ENCODE measurements around the gene CD209.
"Not testable (repeated sequence)": the region's sequence is repeated elsewhere in the genome, so short reads cannot be mapped to it uniquely, and the experiment has no call there.

Gene CD209

DNA sequence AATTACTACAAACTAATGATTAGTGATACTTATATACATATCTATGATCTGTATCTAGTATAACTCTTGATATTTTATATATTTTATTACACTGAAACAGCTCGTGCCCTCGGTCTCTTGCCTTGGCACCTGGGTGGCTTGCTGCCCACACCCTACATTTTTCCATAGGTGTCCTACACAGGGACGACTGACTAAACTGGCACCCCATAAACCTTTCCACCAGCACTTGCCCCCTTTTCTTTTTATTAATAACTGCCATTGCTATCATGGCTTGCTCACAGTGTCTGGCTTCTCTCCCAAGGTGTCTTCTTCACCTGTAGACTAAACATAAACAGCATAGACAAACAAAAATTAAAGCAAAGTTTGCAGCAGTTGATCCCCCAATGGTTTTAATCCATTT lies 46.2 kb upstream of the CD209 start:
- H3K9me3 ChIP-seq (ENCODE audit: control insufficient read depth, insufficient read depth, low read depth, low read length), result no peaks in the 10 kb centered on the region
- H3K36me3 ChIP-seq (ENCODE audit: control insufficient read depth in 2 of 2, insufficient read depth in 1 of 2, low read length in 2 of 2), result no peaks in the 10 kb centered on the region
- H3K4me1 ChIP-seq (ENCODE audit: control insufficient read depth, insufficient read depth, low read length), result no peaks in the 10 kb centered on the region
- H3K27ac ChIP-seq (ENCODE audit: extremely low read depth, low read depth, low read length), result no peak overlapping the region
- TF ChIP-seq ZNF423 (tag by site-specific recombination; IDR thresholded peaks at IDR 0.05) (no peak), ZNF202 (tag by site-specific recombination; IDR thresholded peaks at IDR 0.05; ENCODE audit: borderline replicate concordance) (no peak), ZNF658 (tag by site-specific recombination; IDR thresholded peaks at IDR 0.05) (no peak), ZNF654 (tag by site-specific recombination; IDR thresholded peaks at IDR 0.05; ENCODE audit: low read depth) (no peak), ZNF132 (tag by site-specific recombination; IDR thresholded peaks at IDR 0.05; ENCODE audit: borderline replicate concordance) (no peak), ZNF311 (tag by site-specific recombination; IDR thresholded peaks at IDR 0.05; ENCODE audit: borderline replicate concordance) (no peak), ZNF350 (tag by site-specific recombination; IDR thresholded peaks at IDR 0.05) (no peak)
- CTCF ChIA-PET, result no interaction called here
- no peak overlapping the region for H3K4me3 ChIP-seq (ENCODE audit: low read depth, low read length)
- POLR2A ChIA-PET, result no interaction called here

DNA sequence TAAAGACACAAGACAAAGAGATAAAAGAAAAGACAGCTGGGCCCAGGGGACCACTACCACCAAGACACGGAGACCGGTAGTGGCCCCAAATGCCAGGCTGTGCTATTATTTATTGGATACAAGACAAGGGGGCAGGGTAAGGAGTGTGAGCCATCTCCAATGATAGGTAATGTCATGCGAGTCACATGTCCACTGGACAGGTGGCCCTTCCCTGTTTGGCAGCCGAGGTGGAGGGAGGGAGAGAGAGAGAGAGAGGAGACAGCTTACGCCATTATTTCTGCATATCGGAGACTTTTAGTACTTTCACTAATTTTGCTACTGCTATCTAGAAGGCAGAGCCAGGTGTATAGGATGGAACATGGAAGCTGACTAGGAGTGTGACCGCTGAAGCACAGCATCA lies 45.4 kb upstream of the CD209 start:
- POLR2A ChIA-PET; H3K4me1 ChIP-seq (ENCODE audit: control insufficient read depth, insufficient read depth, low read length); H3K4me3 ChIP-seq (ENCODE audit: low read depth, low read length); H3K9me3 ChIP-seq (ENCODE audit: control insufficient read depth, insufficient read depth, low read depth, low read length); H3K27ac ChIP-seq (ENCODE audit: extremely low read depth, low read depth, low read length); H3K36me3 ChIP-seq (ENCODE audit: control insufficient read depth in 2 of 2, insufficient read depth in 1 of 2, low read length in 2 of 2): not testable (repeated sequence)
- CTCF ChIA-PET, result interaction anchor here (0.7 kb wide), 1 partner anchor 11 kb away, joined by 3 read pairs; no protein-coding TSS in a partner anchor

DNA sequence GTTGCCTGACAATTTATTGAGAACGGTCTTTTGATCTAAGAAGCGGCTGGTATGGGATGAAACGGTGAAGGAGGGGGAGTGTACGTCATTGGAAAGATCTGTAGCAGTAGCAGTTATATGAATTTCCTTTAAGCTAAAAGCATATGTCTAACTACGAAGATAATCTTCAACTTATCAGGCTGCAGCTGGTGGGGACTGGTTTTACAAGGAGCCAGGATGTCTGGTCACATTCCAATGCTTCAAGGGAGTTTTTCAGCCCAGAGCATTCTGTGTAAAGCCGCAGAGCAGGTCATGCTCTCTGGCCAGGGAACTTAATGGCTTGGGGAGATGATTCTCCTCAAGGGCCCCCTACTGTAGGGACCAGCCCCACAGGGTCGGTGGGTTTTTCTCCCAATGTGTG lies 44.9 kb upstream of the CD209 start:
- Histone ChIP-seq H3K4me3 (ENCODE audit: low read depth, low read length) (no peak overlapping the region), H3K27ac (ENCODE audit: extremely low read depth, low read depth, low read length) (no peak overlapping the region), H3K4me1 (ENCODE audit: control insufficient read depth, insufficient read depth, low read length) (no peaks in the 10 kb centered on the region), H3K36me3 (ENCODE audit: control insufficient read depth in 2 of 2, insufficient read depth in 1 of 2, low read length in 2 of 2) (no peaks in the 10 kb centered on the region), H3K9me3 (ENCODE audit: control insufficient read depth, insufficient read depth, low read depth, low read length) (no peaks in the 10 kb centered on the region)
- CTCF ChIA-PET, result interaction anchor here (0.7 kb wide), 1 partner anchor 10 kb away, joined by 3 read pairs; no protein-coding TSS in a partner anchor
- no peak for TF ChIP-seq PRDM1 (tag by site-specific recombination; IDR thresholded peaks at IDR 0.05)
- no peak for TF ChIP-seq ZFP41 (tag by site-specific recombination; IDR thresholded peaks at IDR 0.05; ENCODE audit: borderline replicate concordance)
- TF ChIP-seq ZNF510 (tag by site-specific recombination; IDR thresholded peaks at IDR 0.05; ENCODE audit: insufficient replicate concordance), result no peak
- no peak for TF ChIP-seq ZNF555 (tag by site-specific recombination; conservative IDR thresholded peaks at IDR 0.05)
- no peak for TF ChIP-seq ZNF571 (tag by site-specific recombination; IDR thresholded peaks at IDR 0.05)
- POLR2A ChIA-PET, result no interaction called here

DNA sequence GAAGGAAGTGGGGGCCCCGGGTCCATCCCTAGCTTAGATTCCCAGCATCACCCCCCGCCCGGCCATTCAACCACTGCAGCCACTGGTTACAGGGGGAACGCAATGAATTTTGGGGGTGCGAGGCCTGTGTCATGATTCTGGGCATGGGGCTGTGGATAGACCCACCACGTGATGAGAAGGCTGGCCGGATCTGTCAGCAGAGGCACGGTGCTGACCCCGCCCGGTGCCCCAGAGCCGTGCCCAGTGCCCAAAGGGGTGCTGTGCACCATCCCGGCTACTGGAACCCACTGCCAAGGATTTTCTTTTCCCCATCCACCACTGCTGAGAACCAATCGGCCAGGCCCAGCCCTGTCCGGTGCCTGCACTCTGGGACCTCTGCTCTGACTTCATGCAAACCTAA lies 43.1 kb upstream of the CD209 start:
- no peaks in the 10 kb centered on the region for H3K9me3 ChIP-seq (ENCODE audit: control insufficient read depth, insufficient read depth, low read depth, low read length)
- no peaks in the 10 kb centered on the region for H3K36me3 ChIP-seq (ENCODE audit: control insufficient read depth in 2 of 2, insufficient read depth in 1 of 2, low read length in 2 of 2)
- POLR2A ChIA-PET, result no interaction called here
- no peak overlapping the region for H3K27ac ChIP-seq (ENCODE audit: extremely low read depth, low read depth, low read length)
- no peak overlapping the region for H3K4me3 ChIP-seq (ENCODE audit: low read depth, low read length)
- H3K4me1 ChIP-seq (ENCODE audit: control insufficient read depth, insufficient read depth, low read length), result no peaks in the 10 kb centered on the region
- CTCF ChIA-PET, result interaction anchor here (1.0 to 1.1 kb wide), 2 partner anchors 9 kb away, joined by 3 to 5 read pairs; no protein-coding TSS in a partner anchor
- TF ChIP-seq ZNF155 (tag by site-specific recombination; IDR thresholded peaks at IDR 0.05) (no peak), ZNF394 (tag by site-specific recombination; IDR thresholded peaks at IDR 0.05; ENCODE audit: borderline replicate concordance) (no peak), ZNF701 (tag by site-specific recombination; IDR thresholded peaks at IDR 0.05) (no peak), ZNF707 (tag by site-specific recombination; IDR thresholded peaks at IDR 0.05) (no peak), SCRT2 (tag by site-specific recombination; IDR thresholded peaks at IDR 0.05) (no peak), ZNF138 (tag by site-specific recombination; IDR thresholded peaks at IDR 0.05; ENCODE audit: borderline replicate concordance) (no peak), ZSCAN16 (tag by site-specific recombination; IDR thresholded peaks at IDR 0.05) (no peak), ZNF654 (tag by site-specific recombination; IDR thresholded peaks at IDR 0.05; ENCODE audit: low read depth) (no peak)
- TF ChIP-seq, protein P1, sequence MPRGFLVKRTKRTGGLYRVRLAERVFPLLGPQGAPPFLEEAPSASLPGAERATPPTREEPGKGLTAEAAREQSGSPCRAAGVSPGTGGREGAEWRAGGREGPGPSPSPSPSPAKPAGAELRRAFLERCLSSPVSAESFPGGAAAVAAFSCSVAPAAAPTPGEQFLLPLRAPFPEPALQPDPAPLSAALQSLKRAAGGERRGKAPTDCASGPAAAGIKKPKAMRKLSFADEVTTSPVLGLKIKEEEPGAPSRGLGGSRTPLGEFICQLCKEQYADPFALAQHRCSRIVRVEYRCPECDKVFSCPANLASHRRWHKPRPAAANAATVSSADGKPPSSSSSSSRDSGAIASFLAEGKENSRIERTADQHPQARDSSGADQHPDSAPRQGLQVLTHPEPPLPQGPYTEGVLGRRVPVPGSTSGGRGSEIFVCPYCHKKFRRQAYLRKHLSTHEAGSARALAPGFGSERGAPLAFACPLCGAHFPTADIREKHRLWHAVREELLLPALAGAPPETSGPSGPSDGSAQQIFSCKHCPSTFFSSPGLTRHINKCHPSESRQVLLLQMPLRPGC (tag by site-specific recombination; IDR thresholded peaks at IDR 0.05), result no peak
- TF ChIP-seq, protein P2, sequence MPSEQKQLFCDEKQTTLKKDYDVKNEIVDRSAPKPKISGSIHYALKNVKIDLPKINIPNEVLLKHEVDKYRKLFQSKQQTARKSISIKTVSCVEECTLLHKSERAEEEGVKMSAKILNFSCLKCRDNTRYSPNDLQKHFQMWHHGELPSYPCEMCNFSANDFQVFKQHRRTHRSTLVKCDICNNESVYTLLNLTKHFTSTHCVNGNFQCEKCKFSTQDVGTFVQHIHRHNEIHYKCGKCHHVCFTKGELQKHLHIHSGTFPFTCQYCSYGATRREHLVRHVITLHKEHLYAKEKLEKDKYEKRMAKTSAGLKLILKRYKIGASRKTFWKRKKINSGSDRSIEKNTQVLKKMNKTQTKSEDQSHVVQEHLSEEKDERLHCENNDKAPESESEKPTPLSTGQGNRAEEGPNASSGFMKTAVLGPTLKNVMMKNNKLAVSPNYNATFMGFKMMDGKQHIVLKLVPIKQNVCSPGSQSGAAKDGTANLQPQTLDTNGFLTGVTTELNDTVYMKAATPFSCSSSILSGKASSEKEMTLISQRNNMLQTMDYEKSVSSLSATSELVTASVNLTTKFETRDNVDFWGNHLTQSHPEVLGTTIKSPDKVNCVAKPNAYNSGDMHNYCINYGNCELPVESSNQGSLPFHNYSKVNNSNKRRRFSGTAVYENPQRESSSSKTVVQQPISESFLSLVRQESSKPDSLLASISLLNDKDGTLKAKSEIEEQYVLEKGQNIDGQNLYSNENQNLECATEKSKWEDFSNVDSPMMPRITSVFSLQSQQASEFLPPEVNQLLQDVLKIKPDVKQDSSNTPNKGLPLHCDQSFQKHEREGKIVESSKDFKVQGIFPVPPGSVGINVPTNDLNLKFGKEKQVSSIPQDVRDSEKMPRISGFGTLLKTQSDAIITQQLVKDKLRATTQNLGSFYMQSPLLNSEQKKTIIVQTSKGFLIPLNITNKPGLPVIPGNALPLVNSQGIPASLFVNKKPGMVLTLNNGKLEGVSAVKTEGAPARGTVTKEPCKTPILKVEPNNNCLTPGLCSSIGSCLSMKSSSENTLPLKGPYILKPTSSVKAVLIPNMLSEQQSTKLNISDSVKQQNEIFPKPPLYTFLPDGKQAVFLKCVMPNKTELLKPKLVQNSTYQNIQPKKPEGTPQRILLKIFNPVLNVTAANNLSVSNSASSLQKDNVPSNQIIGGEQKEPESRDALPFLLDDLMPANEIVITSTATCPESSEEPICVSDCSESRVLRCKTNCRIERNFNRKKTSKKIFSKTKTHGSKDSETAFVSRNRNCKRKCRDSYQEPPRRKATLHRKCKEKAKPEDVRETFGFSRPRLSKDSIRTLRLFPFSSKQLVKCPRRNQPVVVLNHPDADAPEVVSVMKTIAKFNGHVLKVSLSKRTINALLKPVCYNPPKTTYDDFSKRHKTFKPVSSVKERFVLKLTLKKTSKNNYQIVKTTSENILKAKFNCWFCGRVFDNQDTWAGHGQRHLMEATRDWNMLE (tag by site-specific recombination; conservative IDR thresholded peaks at IDR 0.05; ENCODE audit: low read depth), result no peak

Measured in HEK293 (cell line).